DOHH2 (cell line): ENCODE results near the gene ATP11A.

Experiments
- H3F3A ChIP-seq: fragments of 200-600 bp; sonication (generic), shearing (Covaris generic); 2 replicates; pipeline ENCODE4 v1.6.0; 2016; ENCODE audit warnings: antibody characterized with exemption, mild to moderate bottlenecking; ENCODE audit not compliant: control insufficient read depth, insufficient read depth
- H3K27ac ChIP-seq: fragments of 200-600 bp; sonication (generic); 2 replicates; pipeline ENCODE4 v1.5.1; 2014; ENCODE audit warnings: low read depth, mild to moderate bottlenecking, low read length, moderate library complexity
- H3K27me3 ChIP-seq: fragments of 200-600 bp; sonication (generic); 2 replicates; pipeline ENCODE4 v1.6.1; 2014; ENCODE audit warnings: mild to moderate bottlenecking, low read length, mixed read lengths; ENCODE audit not compliant: control insufficient read depth
- H3K36me3 ChIP-seq: fragments of 200-600 bp; sonication (generic); 2 replicates; pipeline ENCODE4 v1.6.1; 2014; ENCODE audit warnings: mild to moderate bottlenecking, low read length, moderate library complexity, mixed read lengths; ENCODE audit not compliant: control insufficient read depth
- H3K4me1 ChIP-seq: fragments of 200-600 bp; sonication (generic); 2 replicates; pipeline ENCODE4 v1.6.1; 2014; ENCODE audit warnings: mild to moderate bottlenecking, low read length, mixed read lengths; ENCODE audit not compliant: control insufficient read depth
- H3K4me2 ChIP-seq: fragments of 200-600 bp; sonication (generic); 2 replicates; pipeline ENCODE4 v1.6.0; 2014; ENCODE audit warnings: mild to moderate bottlenecking, low read length, moderate library complexity
- H3K4me3 ChIP-seq: fragments of 200-600 bp; sonication (generic); 2 replicates; pipeline ENCODE4 v1.5.1; 2014; ENCODE audit warnings: mild to moderate bottlenecking, low read length, mixed read lengths
- H3K79me2 ChIP-seq: fragments of 200-600 bp; sonication (generic); 2 replicates; pipeline ENCODE4 v1.6.1; 2014; ENCODE audit warnings: mild to moderate bottlenecking, low read length, mixed read lengths; ENCODE audit not compliant: control insufficient read depth
- H3K9me2 ChIP-seq: fragments of 200-600 bp; sonication (generic); replicated peaks from 2 replicates; pipeline ENCODE4 v1.6.1; 2014; ENCODE audit warnings: mild to moderate bottlenecking, low read length, mixed read lengths; ENCODE audit not compliant: control insufficient read depth
- H3K9me3 ChIP-seq: fragments of 200-600 bp; sonication (generic); 2 replicates; pipeline ENCODE4 v1.6.1; 2014; ENCODE audit warnings: antibody characterized with exemption, low read length, mixed read lengths; ENCODE audit not compliant: control insufficient read depth, insufficient read depth
- H4K20me1 ChIP-seq: fragments of 200-600 bp; sonication (generic); 2 replicates; pipeline ENCODE4 v1.6.0; 2014; ENCODE audit warnings: low read depth, mild to moderate bottlenecking, antibody characterized with exemption, low read length, moderate library complexity; ENCODE audit not compliant: control insufficient read depth, insufficient read depth
- EZH2phosphoT487 ChIP-seq: fragments of 200-600 bp; sonication (generic); IDR thresholded peaks from 2 replicates; pipeline ENCODE4 v1.6.1; 2017; ENCODE audit warnings: borderline replicate concordance, mild to moderate bottlenecking, antibody characterized with exemption, low read length, moderate library complexity, mixed read lengths
- TF ChIP-seq, protein P1 (sequence below): fragments of 200-600 bp; sonication (generic); IDR thresholded peaks from one replicate; pipeline ENCODE4 v1.5.1; 2014; ENCODE audit warnings: antibody characterized with exemption, mild to moderate bottlenecking, low read depth, low read length; ENCODE audit not compliant: poor library complexity, severe bottlenecking

Gene ATP11A

DNA sequence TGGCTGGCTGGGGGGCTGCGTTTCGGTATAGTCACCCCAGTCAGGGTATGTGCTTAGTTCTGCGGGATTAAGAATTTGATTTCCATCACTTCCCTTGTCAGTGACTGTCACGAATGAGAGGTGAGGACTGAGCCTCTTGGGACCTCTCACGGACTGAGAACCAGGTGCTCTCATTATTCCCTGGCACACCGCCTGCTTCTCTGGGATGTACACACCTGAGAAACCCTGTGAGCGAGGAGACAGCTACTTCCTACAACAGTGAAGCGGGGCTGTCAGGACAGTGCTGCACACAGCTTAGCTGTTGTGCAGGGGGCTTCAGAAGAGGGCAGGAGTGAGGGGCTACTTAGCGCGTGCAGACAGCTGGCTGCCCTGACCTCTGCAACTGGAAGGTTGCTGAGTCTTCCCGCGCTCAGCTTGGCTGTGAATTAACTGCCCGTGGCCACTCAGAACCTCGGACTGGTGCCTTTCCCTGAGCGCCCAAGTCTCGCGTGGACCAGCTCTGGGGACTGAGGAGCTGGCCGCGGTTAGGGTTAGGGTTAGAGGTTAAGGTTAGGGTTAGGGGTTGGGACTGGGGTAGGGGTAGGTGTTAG is 213.9 kb downstream of the ATP11A start:
- Histone ChIP-seq H3K27me3 (peaks cover 14% of the 10 kb centered on the region), H3K79me2 (no peaks in the 10 kb centered on the region), H3K4me3 (no peak overlapping the region), H3K4me1 (peaks cover 11% of the 10 kb centered on the region), H3K36me3 (no peaks in the 10 kb centered on the region), H3K9me2 (no peaks in the 10 kb centered on the region), H3K4me2 (no peak overlapping the region), H3K9me3 (no peaks in the 10 kb centered on the region; the same call in 1 of the 2 replicates), H3F3A (no peaks in the 10 kb centered on the region), H3K27ac (no peak overlapping the region), H4K20me1 (peaks cover 4% of the 10 kb centered on the region; the same call in 1 of the 2 replicates)
- TF ChIP-seq, protein P1, sequence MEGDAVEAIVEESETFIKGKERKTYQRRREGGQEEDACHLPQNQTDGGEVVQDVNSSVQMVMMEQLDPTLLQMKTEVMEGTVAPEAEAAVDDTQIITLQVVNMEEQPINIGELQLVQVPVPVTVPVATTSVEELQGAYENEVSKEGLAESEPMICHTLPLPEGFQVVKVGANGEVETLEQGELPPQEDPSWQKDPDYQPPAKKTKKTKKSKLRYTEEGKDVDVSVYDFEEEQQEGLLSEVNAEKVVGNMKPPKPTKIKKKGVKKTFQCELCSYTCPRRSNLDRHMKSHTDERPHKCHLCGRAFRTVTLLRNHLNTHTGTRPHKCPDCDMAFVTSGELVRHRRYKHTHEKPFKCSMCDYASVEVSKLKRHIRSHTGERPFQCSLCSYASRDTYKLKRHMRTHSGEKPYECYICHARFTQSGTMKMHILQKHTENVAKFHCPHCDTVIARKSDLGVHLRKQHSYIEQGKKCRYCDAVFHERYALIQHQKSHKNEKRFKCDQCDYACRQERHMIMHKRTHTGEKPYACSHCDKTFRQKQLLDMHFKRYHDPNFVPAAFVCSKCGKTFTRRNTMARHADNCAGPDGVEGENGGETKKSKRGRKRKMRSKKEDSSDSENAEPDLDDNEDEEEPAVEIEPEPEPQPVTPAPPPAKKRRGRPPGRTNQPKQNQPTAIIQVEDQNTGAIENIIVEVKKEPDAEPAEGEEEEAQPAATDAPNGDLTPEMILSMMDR, result no peak
- no peak for TF ChIP-seq EZH2phosphoT487

DNA sequence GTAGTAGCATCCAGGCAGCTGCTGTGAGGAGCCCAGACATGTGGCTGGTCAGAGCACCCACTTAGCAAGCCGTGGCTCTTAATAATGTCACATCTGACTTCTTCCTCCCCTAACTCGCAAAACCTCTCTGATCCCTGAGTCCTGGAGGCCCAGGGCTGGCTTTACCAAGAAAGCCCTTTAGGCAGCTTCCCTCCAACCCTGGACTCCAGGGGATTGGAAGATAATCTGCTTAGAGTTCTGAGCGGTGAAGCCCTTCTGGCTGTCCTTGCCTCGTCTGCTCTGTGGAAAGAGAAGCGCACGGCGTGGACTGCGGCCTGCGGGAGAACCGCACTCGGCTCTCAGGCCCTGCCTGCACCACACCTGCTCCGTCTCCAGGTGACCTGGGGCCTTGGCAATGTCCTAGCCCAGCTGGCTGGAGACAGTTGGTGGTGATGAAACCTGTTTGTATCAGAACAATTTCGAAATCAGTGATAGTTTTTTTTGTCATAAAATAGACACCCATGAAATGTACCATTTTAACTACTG is 214.7 kb downstream of the ATP11A start:
- Histone ChIP-seq H3K27ac (no peak overlapping the region), H3K4me3 (no peak overlapping the region), H3K9me2 (no peaks in the 10 kb centered on the region), H3K36me3 (no peaks in the 10 kb centered on the region), H3K4me2 (no peak overlapping the region), H3F3A (no peaks in the 10 kb centered on the region), H3K27me3 (peaks cover 20% of the 10 kb centered on the region), H4K20me1 (peaks cover 4% of the 10 kb centered on the region; the same call in 1 of the 2 replicates), H3K4me1 (peaks cover 19% of the 10 kb centered on the region), H3K9me3 (no peaks in the 10 kb centered on the region; the same call in 1 of the 2 replicates), H3K79me2 (no peaks in the 10 kb centered on the region)
- TF ChIP-seq, protein P1, result no peak
- no peak for TF ChIP-seq EZH2phosphoT487

DNA sequence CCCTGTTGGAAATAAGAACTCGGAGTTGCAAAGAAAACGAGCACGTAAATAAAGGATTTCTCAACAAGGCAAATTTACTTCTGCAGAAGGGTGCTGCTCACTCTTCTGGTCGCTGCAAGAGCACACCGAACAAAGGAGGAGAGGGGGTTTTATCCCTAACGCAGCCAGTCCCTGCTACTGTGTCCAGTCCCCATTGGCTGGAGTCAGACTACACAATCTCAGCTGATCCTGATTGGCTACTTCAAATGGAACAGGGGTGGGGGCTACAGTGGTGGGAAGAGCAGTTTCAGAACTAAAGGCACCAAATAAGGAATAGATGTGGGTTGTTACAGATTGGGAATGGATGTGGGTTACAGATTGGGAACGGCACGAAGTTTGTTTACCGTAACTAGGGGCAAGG is 215.2 kb downstream of the ATP11A start:
- no peaks in the 10 kb centered on the region for H3F3A ChIP-seq
- no peaks in the 10 kb centered on the region for H3K9me2 ChIP-seq
- peaks cover 23% of the 10 kb centered on the region for H3K27me3 ChIP-seq
- TF ChIP-seq, protein P1, result no peak
- no peak for TF ChIP-seq EZH2phosphoT487
- H3K4me3 ChIP-seq, result no peak overlapping the region
- peaks cover 4% of the 10 kb centered on the region; the same call in 1 of the 2 replicates for H4K20me1 ChIP-seq
- no peaks in the 10 kb centered on the region; the same call in 1 of the 2 replicates for H3K9me3 ChIP-seq
- peaks cover 19% of the 10 kb centered on the region for H3K4me1 ChIP-seq
- H3K36me3 ChIP-seq, result no peaks in the 10 kb centered on the region
- H3K27ac ChIP-seq, result no peak overlapping the region
- no peak overlapping the region for H3K4me2 ChIP-seq
- no peaks in the 10 kb centered on the region for H3K79me2 ChIP-seq
